Non-pigmented ciliary epithelial cell (primary cell): ENCODE measurements around the gene ACAN.
"Not testable (repeated sequence)": the region's sequence is repeated elsewhere in the genome, so short reads cannot be mapped to it uniquely, and the experiment has no call there.

Source experiments
- DNase-seq: peaks from one replicate; pipeline ENCODE4 v3.0.0-alpha.2; 2010; ENCODE audit warnings: low read depth

ACAN gene

DNA sequence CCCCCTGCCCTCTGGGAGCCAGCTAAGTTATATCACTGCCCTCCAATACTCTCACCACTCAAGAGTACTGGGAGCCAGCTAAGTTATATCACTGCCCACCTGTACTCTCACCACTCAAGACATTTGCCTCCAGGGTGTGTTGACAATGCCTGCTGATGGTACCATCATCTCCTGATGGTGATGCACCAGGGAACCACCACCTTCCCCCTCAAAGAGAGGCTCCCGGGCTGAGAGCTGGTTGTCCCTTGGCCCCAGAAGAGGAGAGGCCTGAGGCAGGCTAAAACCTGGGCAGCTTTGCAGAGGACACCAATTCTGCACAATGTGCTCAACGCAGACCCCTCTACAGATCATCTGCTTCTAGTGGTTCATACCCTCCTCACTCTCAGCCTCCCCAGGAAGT, 99.6 kb downstream of the ACAN start:
- no peak for DNase-seq

- DNase-seq = no peak
Observed at GRCh38 chr15:88904257-88904623, 101.0 kb downstream of the ACAN start.

DNA sequence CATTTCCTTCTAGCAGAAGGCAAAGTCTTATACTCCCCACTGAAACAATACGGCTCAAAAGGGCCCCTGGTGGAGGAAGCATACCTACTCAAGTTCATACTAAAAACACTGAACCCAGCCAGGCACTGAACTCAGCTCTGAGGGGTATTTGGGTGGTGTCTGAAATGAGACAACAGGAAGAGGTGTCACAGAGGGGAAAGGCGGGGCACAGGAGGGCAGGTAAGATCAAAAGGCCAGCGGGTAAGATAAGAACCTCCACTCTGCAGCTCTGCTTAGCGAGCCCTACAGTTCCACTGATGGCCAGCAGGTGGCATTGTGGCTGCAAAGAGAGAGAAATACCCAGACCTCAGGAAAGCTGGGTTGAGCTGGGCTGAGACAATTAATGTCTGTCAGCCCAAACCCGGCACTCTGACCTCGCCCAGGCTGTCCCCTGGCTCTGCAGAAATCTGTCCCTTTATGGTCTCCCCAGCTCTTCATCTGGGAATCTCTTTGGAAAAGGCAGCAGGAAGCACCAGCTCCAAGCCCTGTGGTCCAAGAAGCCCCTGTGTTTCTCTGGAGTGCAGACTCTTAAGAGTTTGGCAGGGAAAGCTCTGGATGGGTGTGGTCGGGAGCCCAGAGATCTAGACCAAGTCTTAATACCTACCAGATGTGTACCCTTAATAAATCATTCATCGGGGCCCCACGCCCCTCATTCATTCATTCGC, 101.5 kb downstream of the ACAN start:
- no peak for DNase-seq

DNA sequence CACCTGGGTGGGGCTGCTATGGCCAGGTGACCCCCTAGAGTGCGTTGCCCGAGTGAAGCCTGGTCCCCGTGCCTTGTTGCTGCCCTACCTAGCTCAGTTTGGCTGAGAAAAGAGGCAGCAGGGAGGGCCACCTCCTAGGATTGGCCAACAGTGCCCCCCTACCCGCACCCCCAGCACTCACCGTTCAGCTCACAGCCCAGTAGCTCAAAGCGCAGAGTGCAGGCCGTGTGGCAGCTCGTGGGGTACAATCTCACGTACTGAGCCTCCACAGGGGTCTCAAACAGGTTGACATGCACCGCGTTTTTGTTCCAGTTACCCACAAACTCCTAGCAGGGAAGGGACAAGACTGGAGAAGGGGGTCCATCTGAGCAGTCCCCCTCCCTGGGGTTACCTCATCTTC, 102.3 kb downstream of the ACAN start:
- DNase-seq = no peak

GRCh38 chr15:88906130-88906529, 102.9 kb downstream of the ACAN start:
- no peak for DNase-seq

DNA sequence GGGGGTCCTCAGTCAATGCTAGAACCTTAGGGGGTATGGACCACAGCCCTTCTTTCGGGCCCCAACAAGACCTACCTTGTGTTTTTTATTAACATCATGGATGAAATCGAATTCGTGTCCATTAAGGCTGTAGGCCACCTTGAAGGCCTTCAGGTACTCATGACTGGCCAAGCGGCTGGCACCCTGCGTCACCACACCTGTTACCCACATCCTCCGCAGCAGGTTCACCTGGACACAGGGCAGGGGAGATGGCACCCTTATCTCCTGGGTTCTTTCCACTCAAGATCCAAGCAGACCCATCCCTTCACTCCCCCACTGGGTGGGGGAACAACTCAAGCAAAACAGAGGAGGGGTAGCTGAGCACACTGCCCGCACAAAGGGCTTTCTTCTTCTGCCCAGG, 103.3 kb downstream of the ACAN start:
- DNase-seq = no peak

DNA sequence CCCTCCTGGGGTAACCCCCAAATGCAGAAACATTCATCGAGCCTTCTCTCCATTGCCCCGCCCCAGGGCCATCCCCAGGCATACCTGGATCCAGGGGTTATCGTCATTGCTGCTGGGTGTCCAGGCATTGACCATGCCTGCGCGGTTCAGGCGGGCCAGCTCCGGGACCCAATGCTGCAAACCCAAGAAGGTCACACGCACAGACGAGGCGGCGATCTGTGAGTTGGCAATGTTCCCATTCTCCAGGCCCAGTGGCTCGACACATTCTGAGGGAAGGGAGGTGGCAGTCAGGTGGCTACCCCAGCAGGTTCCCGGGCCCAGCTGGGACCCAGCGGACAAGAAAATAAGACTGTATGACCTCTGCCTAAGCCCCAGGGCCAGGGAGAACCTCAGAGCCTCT, 103.9 kb downstream of the ACAN start:
- DNase-seq = no peak

GRCh38 chr15:88908123-88908522, 104.9 kb downstream of the ACAN start:
- no peak for DNase-seq

GRCh38 chr15:88908697-88909621, 105.7 kb downstream of the ACAN start:
- DNase-seq = no peak

GRCh38 chr15:88909956-88910831, 107.0 kb downstream of the ACAN start:
- DNase-seq = no peak

DNA sequence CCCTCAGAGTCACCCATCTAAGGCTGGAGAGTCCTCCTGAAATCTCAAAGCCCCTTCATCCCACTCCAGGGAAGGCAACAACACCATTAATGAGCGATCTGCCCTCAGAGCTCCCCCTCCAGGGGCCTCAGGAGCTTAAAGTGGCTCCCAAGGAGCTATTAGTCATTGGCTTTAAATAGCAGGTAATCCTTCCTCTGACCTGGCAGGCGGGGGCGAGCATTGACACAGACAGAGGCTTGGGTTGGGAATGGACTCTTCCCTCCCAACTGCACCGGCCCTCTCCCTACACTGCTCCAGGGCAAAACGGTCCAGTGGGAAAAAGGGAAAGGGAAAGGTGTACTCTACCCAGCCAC, 108.5 kb downstream of the ACAN start:
- no peak for DNase-seq

DNA sequence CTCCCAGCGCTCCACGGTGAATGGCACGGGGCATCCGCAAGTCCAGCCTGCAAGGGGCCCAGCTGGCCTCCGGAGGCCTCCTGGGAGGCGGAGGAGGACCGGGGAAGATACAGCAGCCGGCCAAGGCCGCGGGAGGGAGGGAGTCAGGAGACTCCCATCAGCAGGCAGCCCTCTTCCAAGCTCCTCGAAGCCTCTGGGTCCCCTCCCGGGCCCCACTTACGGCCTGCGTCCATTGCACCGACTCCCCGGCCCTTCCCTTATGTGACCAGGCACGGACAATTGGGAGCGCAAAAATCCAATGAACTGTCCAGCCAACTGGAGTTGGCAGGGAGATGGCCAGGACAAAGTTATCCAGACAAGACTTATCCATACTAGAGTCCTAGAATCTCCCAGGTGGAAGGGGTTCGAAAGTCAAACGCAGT, 109.3 kb downstream of the ACAN start:
- no peak for DNase-seq

- DNase-seq = no peak
Observed at GRCh38 chr15:88913017-88913849, 110.0 kb downstream of the ACAN start, which contains the start of gene MFGE8. Gene MFGE8, minus strand, starts transcription at chr15:88913379. Its CDS starts 60 bp downstream, at chr15:88913319.

DNA sequence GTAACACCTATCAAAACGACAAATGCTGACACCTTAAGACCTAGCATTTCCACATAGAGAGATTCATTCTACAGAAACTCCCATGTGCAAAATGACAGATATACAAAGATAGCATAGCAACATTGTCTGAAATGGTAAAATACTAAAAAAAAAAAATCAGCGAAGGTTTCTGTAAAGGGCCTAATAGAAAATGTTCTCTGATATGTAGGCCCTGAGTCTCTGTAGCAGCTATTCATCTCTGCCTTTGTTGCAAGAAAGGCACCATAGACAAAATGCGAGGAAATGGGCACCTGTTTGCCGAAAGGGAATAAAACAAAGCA, 110.6 kb downstream of the ACAN start:
- no peak for DNase-seq

- DNase-seq = no peak
Observed at GRCh38 chr15:88915354-88915753, 112.1 kb downstream of the ACAN start.

DNA sequence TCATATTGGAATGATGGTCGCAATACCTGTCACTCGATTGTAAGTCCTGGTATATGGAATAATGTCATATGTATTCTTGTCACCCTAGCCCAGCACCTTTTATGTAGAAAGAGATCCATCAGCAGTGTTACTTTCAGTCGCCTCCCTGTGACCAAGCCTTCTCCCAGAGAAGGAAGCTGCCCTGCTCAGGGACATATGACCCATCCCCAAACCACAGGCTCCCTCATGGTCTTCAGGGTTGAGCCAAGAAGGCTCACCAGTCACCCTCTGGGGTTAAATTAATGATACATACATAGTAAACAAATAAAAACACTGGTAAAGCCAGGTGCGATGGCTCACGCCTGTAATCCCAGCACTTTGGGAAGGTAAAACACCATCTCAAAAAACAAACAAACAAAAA, 114.5 kb downstream of the ACAN start:
- no peak for DNase-seq

DNA sequence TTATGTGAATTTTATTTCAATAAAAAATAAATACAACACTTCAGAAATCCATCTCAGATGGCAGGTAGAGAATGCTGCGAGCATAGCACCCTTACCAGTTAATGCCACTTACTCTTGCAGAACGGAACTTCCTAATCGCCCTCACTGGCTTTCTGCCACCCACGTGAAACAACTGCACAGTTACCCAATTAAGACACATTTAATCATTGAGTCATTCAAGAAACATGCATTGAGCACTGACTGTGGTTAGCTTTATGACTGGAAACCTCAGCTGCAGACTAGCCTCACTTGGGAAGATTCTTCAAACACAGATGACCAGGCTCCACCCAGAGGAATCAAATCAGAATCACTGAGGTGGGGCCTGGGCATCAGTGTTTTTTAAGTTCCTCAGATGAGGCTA, 115.5 kb downstream of the ACAN start:
- peak; percentile 96 for DNase-seq

DNA sequence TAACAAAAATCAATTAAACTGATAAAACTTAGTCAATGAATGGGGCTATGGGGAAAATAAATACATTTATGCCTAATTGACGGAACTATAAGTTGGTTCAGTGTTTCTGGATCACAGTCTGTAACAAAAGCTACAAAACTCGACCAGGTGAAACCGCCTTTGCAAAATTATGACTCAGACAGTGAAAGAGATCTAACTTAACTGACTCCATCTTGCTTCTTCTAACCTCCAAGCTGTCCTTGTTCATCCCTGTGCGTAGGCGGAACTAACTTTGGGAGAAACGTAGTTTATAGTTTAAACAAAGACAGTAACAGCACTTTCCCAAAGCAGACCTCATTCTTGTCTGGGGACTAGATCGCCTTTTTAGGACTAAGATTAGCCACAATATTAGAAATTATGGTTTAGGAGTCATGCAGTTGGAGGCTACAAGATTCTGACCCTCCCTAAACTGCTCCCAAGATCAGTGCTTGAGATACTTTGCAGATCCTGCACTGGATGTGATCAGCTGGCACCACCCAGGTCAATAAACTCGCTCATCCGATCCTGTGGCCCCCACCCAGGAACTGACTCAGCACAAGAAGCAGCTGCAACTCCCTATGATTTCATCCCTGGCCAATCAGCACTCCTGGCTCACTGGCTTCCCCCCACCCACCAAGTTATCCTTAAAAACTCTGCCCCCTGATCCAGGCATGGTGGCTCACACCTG, 117.1 kb downstream of the ACAN start:
- no peak for DNase-seq

- not testable (repeated sequence) for DNase-seq
Observed at GRCh38 chr15:88920892-88921435, 117.7 kb downstream of the ACAN start.
